Osteocyte (in vitro differentiated cells): Measurements from ENCODE around the gene TARS3. TPM values are rescaled to one million over a fixed set of nuclear protein-coding genes. Genes with fewer than 3 reads are reported as not detected.
A peak's percentile ranks its signal among the peaks of the same experiment; 100 is the strongest.

Source experiments
- DNase-seq: peaks from one replicate; pipeline ENCODE4 v3.0.0; 2021; ENCODE audit warnings: mixed read lengths; ENCODE audit not compliant: unreplicated experiment; ENCODE audit errors: extremely low spot score
- H3K27ac Mint-ChIP-seq: one replicate; pipeline ENCODE4 v1.8.0; 2021; ENCODE audit warnings: mild to moderate bottlenecking, mixed read lengths; ENCODE audit not compliant: unreplicated experiment
- H3K27me3 Mint-ChIP-seq: one replicate; pipeline ENCODE4 v1.8.0; 2021; ENCODE audit warnings: mixed read lengths; ENCODE audit not compliant: unreplicated experiment
- H3K36me3 Mint-ChIP-seq: one replicate; pipeline ENCODE4 v1.8.0; 2021; ENCODE audit warnings: mixed read lengths; ENCODE audit not compliant: unreplicated experiment
- H3K4me1 Mint-ChIP-seq: one replicate; pipeline ENCODE4 v1.8.0; 2021; ENCODE audit warnings: mixed read lengths; ENCODE audit not compliant: unreplicated experiment
- H3K4me3 Mint-ChIP-seq: one replicate; pipeline ENCODE4 v1.8.0; 2021; ENCODE audit warnings: mild to moderate bottlenecking, moderate library complexity, mixed read lengths; ENCODE audit not compliant: unreplicated experiment
- H3K9me3 Mint-ChIP-seq: one replicate; pipeline ENCODE4 v1.8.0; 2021; ENCODE audit warnings: mixed read lengths; ENCODE audit not compliant: unreplicated experiment
- CTCF ChIP-seq: fragments of 200-600 bp; sonication (generic); IDR thresholded peaks from 2 replicates; pipeline ENCODE4 v1.5.0; 2021; ENCODE audit warnings: antibody characterized with exemption, mild to moderate bottlenecking, moderate library complexity
- total RNA-seq: library from RNA; stranded (reverse); gene quantifications from 2 replicates; pipeline ENCODE4 v1.2.1, GENCODE V29; 2021

Gene TARS3
- total RNA-seq, 1 donor from 2014 or later: 16.0 TPM

GRCh38 chr15:101654171-101654570 lies 70.1 kb downstream of the TARS3 start:
- H3K36me3 Mint-ChIP-seq: peaks cover 8% of the 10 kb centered on the region
- TF ChIP-seq CTCF: no peak
- no peak overlapping the region for H3K4me3 Mint-ChIP-seq
- no peaks in the 10 kb centered on the region for H3K27me3 Mint-ChIP-seq
- no peak for DNase-seq
- H3K27ac Mint-ChIP-seq: no peak overlapping the region
- peaks cover 26% of the 10 kb centered on the region for H3K4me1 Mint-ChIP-seq
- H3K9me3 Mint-ChIP-seq: no peaks in the 10 kb centered on the region

- Mint-ChIP-seq H3K4me1 (peaks cover 28% of the 10 kb centered on the region), H3K27ac (peak overlapping the region; percentile 92)
- no peak for DNase-seq
Observed at GRCh38 chr15:101652786-101653430, 71.4 kb downstream of the TARS3 start.

DNA sequence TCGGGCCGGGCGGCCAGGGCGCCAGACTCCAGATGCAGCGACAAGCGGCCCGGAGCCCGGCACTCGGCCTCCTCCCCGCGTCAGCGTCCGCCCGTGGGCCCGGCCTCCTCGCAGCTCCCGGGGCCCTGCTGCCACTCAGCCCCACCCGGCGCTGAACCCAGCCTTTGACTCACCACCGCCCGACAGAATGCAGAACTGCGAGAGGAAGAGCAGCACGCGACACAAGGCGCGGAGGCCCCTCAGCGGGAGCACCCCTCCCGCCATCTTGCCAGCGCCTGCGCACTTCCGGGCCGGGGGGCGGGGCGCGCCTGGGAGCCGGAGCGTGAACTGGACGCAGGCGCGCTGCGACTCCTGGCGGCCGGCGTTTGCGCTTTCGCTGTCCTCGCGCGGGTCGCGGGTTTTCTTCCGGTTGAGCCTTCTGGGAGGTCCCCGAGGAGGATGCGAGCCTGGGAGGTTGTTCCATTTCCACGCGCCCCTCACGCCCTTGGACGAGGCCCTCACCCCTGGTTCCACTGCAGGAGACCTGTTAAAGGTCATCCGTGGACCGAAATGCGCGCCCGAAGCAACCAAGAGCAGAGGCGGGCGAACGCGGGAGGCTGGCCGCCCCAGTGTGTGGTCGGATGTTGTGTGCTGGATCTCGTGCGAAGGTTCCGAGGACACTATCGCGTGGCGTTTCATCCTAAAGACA lies 72.0 kb downstream of the TARS3 start, which contains the start of gene TM2D3:
TM2D3 (minus strand) TSS at position 284 of the 688 bp plus-strand sequence; CDS start at position 264, 20 bp downstream.
- Mint-ChIP-seq H3K27me3 (no peaks in the 10 kb centered on the region), H3K27ac (peak within 1 kb of the TSS; percentile 93), H3K9me3 (no peaks in the 10 kb centered on the region), H3K4me3 (peak within 1 kb of the TSS; percentile 88), H3K4me1 (peaks cover 28% of the 10 kb centered on the region), H3K36me3 (peaks cover 10% of the 10 kb centered on the region)
- TF ChIP-seq CTCF: peak; percentile 83
- peak; percentile 98 for DNase-seq

More at GRCh38 chr15:101652786-101653430, 71.4 kb downstream of the TARS3 start:
- H3K9me3 Mint-ChIP-seq: no peaks in the 10 kb centered on the region
- H3K36me3 Mint-ChIP-seq: peaks cover 10% of the 10 kb centered on the region
- no peak for TF ChIP-seq CTCF
- H3K27me3 Mint-ChIP-seq: no peaks in the 10 kb centered on the region
- H3K4me3 Mint-ChIP-seq: peak overlapping the region; percentile 88

- Mint-ChIP-seq H3K27ac (peak overlapping the region; percentile 93), H3K4me3 (peak overlapping the region; percentile 88), H3K9me3 (no peaks in the 10 kb centered on the region), H3K27me3 (no peaks in the 10 kb centered on the region), H3K4me1 (peaks cover 28% of the 10 kb centered on the region), H3K36me3 (peaks cover 10% of the 10 kb centered on the region)
- no peak for TF ChIP-seq CTCF
- no peak for DNase-seq
Observed at GRCh38 chr15:101651554-101652097, 72.6 kb downstream of the TARS3 start.

DNA sequence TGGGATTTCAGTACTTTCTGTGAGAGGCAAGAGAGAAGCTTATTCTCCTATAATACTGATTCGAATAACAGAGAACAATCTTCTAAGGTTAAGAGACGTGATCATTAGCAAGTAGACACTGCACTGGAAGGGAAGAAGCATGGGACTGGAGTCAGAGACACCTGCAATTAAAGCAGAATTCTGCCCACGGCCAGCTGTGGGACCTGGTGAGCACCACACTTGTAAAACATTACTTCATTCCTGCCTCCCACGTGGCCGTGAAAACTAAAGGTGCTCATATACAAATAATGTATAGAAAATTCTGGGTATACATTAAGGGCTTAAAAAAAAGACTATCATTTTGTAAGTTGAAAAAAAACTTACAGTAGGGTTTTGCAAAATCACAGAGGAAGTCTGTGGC lies 74.1 kb downstream of the TARS3 start:
- DNase-seq: no peak
- peaks cover 22% of the 10 kb centered on the region for H3K36me3 Mint-ChIP-seq
- no peaks in the 10 kb centered on the region for H3K27me3 Mint-ChIP-seq
- H3K4me1 Mint-ChIP-seq: peaks cover 28% of the 10 kb centered on the region
- no peak overlapping the region for H3K27ac Mint-ChIP-seq
- no peak for TF ChIP-seq CTCF
- no peak overlapping the region for H3K4me3 Mint-ChIP-seq
- no peaks in the 10 kb centered on the region for H3K9me3 Mint-ChIP-seq
